Ishikawa (cell line): Measurements from ENCODE around the gene MYOCD.

ENCODE experiments used
- CEBPB ChIP-seq: IDR thresholded peaks from 2 replicates; pipeline ENCODE4 v1.6.1; 2012
- EGR1 ChIP-seq: IDR thresholded peaks from 2 replicates; pipeline ENCODE4 v1.6.1; 2012
- EP300 ChIP-seq: IDR thresholded peaks from 2 replicates; pipeline ENCODE4 v1.6.1; 2012; ENCODE audit warnings: borderline replicate concordance
- MAX ChIP-seq: IDR thresholded peaks from 2 replicates; pipeline ENCODE4 v1.6.1; 2012
- RAD21 ChIP-seq: IDR thresholded peaks from 2 replicates; pipeline ENCODE4 v1.6.1; 2012; ENCODE audit warnings: low read depth
- TAF1 ChIP-seq: IDR thresholded peaks from 2 replicates; pipeline ENCODE4 v1.6.1; 2012; ENCODE audit warnings: low read depth, mild to moderate bottlenecking
- TF ChIP-seq, protein P1 (sequence below): IDR thresholded peaks from 2 replicates; pipeline ENCODE4 v1.6.1; 2012; ENCODE audit warnings: low read depth, mild to moderate bottlenecking

DNA sequence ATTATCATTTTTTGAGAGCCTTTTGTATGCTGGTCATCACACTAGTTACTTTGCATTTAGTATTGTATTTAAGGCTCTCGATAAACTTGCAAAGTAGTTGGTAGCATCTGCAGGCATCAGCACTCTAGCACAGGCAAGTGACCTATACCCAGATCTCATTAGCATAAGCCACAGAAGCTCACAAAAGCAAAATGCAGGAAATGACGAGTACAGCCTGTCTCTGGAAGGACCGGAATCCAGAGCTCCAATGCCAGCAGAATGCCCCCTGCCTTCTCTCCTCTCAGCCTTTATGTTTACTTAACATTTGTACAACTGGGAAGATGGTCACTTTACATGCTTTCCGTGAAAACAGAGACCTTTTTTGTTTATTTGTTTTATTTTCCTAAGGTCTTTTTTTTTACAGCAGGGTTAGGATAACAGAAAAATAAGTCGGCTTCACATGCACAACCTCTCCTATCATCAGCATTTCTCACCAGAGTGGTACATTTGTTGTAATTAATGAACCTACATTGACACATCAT, 45.4 kb upstream of the MYOCD start:
- no peak for TF ChIP-seq EP300
- no peak for TF ChIP-seq CEBPB
- no peak for TF ChIP-seq MAX
- TF ChIP-seq RAD21: no peak
- TF ChIP-seq TAF1: no peak
- no peak for TF ChIP-seq EGR1
- TF ChIP-seq, protein P1, sequence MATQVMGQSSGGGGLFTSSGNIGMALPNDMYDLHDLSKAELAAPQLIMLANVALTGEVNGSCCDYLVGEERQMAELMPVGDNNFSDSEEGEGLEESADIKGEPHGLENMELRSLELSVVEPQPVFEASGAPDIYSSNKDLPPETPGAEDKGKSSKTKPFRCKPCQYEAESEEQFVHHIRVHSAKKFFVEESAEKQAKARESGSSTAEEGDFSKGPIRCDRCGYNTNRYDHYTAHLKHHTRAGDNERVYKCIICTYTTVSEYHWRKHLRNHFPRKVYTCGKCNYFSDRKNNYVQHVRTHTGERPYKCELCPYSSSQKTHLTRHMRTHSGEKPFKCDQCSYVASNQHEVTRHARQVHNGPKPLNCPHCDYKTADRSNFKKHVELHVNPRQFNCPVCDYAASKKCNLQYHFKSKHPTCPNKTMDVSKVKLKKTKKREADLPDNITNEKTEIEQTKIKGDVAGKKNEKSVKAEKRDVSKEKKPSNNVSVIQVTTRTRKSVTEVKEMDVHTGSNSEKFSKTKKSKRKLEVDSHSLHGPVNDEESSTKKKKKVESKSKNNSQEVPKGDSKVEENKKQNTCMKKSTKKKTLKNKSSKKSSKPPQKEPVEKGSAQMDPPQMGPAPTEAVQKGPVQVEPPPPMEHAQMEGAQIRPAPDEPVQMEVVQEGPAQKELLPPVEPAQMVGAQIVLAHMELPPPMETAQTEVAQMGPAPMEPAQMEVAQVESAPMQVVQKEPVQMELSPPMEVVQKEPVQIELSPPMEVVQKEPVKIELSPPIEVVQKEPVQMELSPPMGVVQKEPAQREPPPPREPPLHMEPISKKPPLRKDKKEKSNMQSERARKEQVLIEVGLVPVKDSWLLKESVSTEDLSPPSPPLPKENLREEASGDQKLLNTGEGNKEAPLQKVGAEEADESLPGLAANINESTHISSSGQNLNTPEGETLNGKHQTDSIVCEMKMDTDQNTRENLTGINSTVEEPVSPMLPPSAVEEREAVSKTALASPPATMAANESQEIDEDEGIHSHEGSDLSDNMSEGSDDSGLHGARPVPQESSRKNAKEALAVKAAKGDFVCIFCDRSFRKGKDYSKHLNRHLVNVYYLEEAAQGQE: no peak
